ENCODE data around the gene SCN2A.

SCN2A gene

DNA sequence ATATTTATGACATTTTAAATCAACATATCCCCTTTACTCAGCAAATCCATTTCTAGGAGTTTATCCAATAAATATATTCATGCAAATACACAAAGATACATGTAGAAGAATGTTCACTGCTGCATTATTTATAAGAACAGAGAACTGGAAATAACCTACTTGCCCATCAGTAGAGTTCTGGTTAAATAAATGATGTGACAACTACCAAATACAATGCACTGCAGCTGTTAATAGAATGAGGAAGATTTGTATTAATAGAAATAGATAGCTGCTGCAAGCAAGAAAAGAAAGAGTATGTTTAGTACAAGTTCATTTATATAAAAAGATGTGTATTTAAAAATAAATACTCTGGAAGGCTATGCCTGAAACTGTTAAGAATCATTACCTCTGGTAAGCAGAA lies 181.0 kb downstream of the SCN2A start:
- DNase-seq (ENCODE audit: low read depth), result no peak

GRCh38 chr2:165423081-165423480 lies 183.9 kb downstream of the SCN2A start:
- no peak for DNase-seq (ENCODE audit: low read depth)

- no peak for DNase-seq (ENCODE audit: low read depth)
These were observed 186.3 kb downstream of the SCN2A start for GRCh38 chr2:165425556-165425955.

DNA sequence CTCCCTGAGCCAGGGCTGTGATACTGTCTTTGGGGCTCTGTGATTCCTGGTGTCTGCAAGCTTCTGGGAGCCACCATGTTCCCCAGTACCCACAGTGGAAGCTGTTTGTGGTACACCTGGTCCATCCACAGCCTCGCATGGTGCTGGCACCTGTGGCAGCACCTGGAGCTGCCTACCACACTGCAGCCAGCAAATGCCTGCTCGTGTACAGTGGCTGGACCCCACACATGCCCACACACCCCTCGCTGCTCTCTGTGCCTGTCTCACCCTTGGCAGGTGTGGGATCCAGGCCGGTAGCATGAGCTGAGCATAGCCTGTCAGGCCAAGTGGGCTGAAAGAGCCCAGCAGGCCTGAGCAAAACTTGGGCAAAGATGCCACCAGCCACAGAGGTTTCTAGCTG lies 188.5 kb downstream of the SCN2A start:
- no peak for DNase-seq (ENCODE audit: low read depth)

GRCh38 chr2:165428926-165429325 lies 189.7 kb downstream of the SCN2A start:
- no peak for DNase-seq (ENCODE audit: low read depth)

GRCh38 chr2:165431014-165431413 lies 191.8 kb downstream of the SCN2A start:
- no peak for DNase-seq (ENCODE audit: low read depth)

GRCh38 chr2:165432234-165432966 lies 193.2 kb downstream of the SCN2A start:
- DNase-seq (ENCODE audit: low read depth), result no peak

DNA sequence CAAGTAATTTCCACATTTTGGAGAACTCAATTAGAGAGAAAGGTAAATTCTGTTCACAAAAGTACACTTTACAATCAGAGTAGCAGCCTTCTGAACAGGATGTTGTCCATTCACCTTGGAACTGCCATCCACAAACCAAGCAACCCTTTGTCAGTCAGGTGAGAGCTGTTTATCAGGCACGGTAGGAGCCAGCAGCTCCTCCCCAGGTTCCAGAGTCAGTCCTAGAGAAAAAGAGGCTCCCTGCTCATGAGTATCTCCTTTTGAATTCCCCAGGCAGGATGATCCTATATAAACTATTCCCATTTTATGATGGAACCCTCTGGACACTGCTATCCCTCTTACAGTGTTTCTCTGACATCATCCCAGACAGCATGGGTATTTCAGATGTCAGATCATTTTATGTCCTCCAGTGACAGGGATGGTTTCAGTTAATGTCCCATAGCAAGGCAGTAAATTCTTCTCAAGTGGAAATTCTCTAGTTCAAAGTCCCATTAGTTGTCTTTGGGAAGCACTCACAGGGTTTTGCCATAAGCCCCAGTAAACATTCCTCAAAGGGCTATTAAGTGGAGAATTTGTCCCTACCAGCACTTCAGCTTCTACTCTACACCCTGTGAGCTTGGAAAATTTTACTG lies 195.8 kb downstream of the SCN2A start:
- no peak for DNase-seq (ENCODE audit: low read depth)

- DNase-seq (ENCODE audit: low read depth), result no peak
These were observed 196.4 kb downstream of the SCN2A start for GRCh38 chr2:165435611-165436010.

GRCh38 chr2:165436559-165436958 lies 197.3 kb downstream of the SCN2A start:
- DNase-seq (ENCODE audit: low read depth), result no peak

GRCh38 chr2:165440367-165440766 lies 201.2 kb downstream of the SCN2A start:
- DNase-seq (ENCODE audit: low read depth), result no peak

All from activated T-helper 1 cell treated with Interleukin-2 at 50 U/mL for 16 hours (primary cell).